HG03565 (cell line): ENCODE results near the gene GNAZ.

ENCODE experiments used
- ATAC-seq: cut with Tn5 transposase; IDR thresholded peaks from one replicate; pipeline ENCODE4 v1.9.1; 2021; ENCODE audit warnings: mild to moderate bottlenecking, moderate library complexity; ENCODE audit not compliant: unreplicated experiment

GNAZ gene

DNA sequence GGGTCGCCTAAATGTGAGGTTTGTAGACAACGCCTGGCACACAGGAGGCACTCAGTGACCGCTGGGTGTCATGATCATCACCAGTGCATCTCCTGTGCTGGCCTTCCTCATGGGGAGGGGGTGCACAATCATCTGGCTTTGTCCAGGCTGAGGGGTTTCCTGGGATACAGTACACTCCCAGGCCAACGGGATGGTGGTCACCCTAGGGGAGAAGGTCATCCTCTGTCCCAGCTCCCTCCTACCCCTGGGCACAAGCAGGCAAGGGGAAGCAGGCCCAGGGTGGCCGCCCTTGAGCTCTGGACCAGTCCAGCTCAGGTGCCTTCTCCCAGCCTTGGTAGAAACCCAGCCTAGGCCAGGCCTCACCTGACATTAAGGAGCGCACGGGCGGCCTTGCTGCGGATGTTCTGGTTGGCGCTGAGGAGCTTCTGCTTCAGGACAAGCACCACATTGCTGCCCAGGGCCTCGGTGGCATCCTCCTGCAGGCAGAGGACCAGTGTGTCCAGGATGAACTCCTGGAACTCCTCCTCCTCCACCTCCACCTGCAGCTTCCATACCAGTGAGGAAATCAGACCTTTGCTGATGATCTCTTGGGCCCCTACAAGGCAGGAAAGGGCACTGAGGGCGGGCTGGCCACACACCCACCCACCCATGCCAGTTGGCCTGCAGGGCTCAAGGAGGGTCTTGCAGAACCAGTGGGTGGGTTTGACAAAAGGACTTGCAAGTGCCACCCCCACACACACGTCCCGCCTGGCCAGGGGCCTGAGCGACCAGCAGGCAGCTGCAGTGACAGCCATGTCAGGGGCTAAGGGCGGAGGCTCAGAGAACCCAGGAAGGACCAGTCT lies 6.6 kb upstream of the GNAZ start:
- no peak for ATAC-seq

- ATAC-seq, result no peak
Measured at GRCh38 chr22:23064381-23065068, 5.8 kb upstream of the GNAZ start.

DNA sequence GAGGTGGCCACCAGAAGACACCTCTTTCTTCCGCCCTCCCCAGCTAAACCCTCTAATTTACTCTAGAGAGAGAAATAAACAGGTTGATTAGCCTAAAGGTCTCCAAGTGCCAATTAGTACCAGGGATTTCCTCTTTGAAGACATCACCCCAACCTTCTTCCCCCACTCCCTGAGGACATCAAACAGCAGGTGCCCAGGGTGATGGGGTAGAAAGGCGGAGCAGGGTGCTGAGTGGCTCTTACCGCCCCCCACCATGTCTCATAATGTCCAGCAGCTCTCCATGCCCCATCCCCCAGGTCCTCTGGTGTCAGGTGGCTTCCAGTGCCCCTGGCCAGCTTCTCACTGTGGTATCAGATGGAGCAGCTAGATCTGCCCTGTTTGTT lies 5.3 kb upstream of the GNAZ start:
- ATAC-seq, result no peak

DNA sequence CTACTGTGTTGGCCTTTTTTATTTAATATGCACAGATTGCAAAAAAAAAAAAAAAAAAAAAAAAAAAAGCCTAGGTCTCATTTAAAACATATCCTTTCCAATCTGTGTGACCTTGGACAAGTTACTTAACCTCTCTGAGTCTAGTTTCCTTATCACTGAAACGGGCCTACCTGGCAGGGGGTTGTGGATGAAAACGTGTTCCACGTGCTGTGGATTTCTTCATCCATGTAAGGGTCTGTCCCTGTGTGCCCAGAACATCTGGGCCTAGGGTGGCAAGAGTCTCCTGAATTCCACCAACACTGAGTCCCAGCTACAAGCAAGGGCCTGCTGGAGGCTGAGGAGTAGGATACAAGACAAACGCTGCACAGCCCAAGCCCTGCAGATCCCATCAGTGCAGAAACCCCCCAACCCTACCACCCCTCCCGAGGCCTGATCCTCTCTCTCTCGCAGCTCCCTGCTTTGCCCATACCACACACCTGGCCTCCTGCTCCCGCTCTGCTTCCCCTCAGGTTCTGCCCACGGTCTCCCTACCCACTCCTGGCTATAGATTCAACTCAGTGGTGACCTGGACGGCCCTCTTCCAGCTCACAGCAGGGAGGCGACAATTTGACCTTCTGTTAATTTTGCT lies 4.7 kb upstream of the GNAZ start:
- ATAC-seq, result no peak

- no peak for ATAC-seq
Measured at GRCh38 chr22:23066200-23067022, 3.9 kb upstream of the GNAZ start.

GRCh38 chr22:23067023-23067650 lies 3.2 kb upstream of the GNAZ start:
- ATAC-seq, result no peak

- ATAC-seq, result no peak
Measured at GRCh38 chr22:23067691-23068090, 2.6 kb upstream of the GNAZ start.

DNA sequence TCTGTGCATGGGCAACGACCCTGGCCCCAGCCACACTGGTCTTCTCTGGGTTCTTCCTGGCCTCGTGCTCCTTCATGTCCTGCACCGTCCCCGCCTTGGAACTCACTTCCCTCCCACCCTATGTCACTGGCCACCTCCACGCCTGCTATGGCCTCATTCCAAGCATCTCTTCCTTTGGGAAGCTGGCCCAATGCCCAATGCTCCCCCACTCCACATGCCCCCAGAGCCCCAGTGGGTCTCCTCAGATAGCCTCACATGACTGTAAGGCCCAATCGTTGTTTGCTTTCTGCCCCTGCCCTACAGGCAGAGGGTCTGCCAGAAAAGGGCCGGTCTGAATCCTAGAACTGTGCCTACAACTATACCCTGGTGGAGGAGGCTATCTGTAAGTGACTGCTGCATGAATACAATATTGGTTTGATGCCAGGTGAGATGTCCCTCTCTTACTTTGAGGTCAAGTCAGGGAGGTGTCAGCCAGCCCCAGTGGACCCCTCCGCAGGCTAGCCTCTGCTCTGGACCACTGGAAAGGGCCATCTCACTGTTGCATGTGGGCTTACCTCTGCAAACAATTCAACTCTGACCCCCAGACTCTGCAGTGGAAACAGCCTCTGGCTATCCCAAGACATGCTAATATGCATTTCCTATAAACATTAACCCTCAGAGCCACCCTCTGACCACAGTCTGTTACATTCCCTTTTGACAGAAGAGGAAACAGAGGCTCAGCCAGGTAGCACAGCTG lies 2.1 kb upstream of the GNAZ start:
- ATAC-seq, result no peak

DNA sequence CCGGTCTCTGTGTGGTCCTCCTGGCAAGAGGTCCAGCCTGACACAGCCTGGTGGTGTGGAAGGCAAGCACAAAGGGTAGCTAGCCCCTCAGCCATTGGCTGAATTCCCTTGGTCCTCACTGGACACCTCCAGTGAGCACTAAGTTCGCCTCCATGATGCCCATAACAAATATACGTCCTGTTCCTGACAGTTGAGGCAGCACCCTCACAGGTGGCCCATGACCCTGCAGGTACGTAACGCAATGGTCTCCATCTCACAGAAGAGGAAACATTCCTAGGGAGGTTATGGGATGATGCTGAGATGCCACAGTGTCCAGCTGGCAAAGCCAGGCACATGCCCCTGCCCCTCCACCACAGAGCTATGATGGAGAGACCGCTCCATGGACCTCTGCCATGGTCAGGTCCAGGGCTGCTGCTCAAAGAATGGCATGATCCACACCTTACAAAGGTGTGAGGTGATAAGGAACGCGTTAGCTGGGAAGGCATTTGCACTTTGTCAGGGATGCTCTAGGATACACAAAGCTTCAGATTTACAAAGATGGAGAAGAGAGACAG lies 1.4 kb upstream of the GNAZ start:
- ATAC-seq, result no peak

DNA sequence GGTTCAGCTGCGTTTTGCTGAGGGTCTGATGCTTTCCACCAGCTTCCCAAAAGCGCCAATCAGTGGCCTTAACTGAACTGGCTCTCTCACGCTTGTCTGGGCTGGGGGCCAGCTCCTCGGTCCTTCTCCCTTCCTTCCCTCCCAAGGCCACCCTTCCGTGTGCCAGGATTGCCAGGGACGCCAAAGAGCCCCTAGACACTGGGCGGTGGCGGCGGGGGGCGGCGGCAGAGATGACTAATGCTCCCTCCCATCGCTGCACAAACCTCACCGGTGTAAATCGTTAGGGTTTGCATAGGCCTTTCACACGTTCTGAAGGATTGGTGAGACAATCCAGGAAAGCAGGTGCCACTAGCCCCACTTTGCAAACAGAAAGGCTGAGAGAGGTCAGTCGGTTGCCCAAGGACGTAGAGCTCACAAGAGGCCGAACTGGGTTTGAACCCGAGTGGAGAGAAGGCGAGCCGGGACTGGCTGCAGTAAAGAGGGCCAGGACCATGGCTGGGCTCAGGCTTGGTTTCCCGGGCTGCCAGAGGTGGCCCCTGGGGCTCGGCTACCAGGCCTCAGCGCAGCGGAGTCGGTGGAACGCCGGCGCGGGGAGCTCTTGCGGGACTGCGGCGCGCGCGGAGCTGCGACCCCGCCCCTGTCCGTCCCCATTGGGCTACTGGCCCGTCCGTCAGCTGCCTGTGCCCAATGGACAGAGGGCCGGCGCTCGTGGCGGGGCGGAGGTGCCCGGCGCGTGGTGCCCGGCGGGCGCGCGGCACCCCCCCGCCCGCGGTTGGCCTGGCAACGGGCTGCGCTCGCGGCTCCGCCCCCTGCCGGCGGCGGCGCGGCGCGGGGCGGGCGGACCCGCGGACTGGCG lies 589 bp upstream of the GNAZ start:
- ATAC-seq, result no peak

DNA sequence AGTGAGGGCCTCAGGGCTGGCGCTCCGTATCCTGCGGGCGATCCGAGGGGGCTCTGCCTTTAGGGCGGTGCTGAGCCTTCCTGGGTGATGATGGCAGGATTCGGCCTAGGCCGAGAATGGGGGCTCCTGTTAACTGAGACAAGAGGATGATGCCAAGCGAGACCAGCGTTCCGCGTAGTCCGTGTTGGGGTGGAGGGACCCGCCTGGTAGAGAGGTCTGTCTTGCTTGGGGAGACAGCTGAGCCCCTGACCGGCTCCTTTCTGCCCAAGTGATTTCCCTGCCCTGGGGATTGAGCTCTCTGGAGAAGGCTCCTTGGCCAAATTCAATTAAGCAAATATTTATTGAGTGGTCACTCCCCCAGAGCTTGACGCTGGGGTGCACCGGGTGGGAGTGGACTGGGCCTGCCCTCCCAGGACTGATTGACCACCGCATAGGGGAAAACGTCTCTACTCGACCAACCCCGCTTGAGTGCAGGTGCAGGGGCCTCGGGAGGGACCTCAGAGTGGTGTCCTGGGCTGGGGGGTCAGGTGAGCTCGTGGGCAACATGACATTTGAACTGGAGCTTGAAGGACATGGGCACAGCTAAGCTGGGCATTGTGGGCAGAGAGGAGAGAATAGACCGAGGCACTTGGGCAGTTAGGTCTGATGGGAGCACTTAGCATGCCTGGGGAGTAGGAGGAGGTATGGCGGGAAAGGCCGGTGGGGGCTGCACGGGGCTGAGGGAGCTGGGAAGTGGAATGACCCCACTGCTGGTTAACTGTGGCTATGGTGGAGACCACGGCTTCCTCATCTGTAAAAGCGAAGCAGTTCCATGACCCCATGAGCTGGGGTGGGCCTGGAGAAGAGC lies 1.1 kb downstream of the GNAZ start:
- ATAC-seq, result no peak

GRCh38 chr22:23072077-23072910 lies 2.0 kb downstream of the GNAZ start:
- ATAC-seq, result no peak

- ATAC-seq, result no peak
Measured at GRCh38 chr22:23072911-23073491, 2.7 kb downstream of the GNAZ start.

- no peak for ATAC-seq
Measured at GRCh38 chr22:23073526-23074229, 3.4 kb downstream of the GNAZ start.

DNA sequence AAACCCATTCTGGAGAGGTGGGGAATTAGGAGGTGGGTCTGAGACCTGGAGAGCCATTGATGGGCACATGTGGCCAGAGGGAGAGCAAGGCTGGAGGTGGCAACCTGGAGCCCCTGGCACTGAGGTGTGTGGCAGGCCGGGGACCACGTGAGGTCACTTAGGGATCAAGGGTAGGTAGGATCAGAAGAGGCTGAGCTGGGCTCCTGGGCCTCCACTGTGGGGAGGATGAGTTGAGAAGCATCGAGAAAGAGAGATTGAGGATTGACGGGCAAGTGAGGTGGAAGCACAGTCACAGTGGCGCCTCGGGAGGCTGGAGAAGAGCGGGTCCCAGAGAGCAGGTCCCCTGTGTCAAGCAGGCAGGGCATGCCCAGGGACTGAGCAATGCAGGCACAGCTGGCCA lies 4.1 kb downstream of the GNAZ start:
- ATAC-seq, result no peak

DNA sequence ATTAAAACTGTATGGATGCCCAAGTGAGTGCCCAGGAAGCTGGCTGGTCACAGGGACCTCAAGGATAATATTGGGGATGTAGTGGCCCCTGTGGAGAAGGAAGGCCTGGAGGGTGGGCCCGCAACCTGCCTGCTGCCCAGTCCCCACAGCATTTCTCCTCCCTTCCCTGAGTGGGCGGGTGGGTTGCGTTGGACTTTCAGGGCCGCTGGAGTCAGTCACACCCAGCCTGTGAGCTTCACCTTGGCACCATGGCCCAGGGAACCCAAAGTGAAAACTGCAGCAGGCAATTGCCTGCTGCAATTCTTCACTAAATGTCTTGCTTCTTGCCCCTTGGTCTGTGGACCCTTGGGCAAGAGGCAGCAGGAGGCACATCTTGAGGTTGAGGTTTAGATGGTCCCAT lies 4.7 kb downstream of the GNAZ start:
- no peak for ATAC-seq
